PFSK-1 (cell line): Measurements from ENCODE around the gene RHOV.

Source experiments
- POLR2AphosphoS5 ChIP-seq: IDR thresholded peaks from 2 replicates; pipeline ENCODE4 v1.6.1; 2012; ENCODE audit warnings: low read depth, mild to moderate bottlenecking, control low read depth, low read length, moderate library complexity
- REST ChIP-seq, 2 experiments: IDR thresholded peaks; 2 replicates each; pipeline versions ENCODE4 v1.6.1 to v1.8.0; 2011 to 2012; ENCODE audit warnings: low read depth in 2 of 2, low read length in 2 of 2, control low read depth in 1 of 2, inconsistent platforms in 1 of 2, mild to moderate bottlenecking in 1 of 2, moderate library complexity in 1 of 2; ENCODE audit not compliant: insufficient read depth in 1 of 2
- SIN3A ChIP-seq: IDR thresholded peaks from 2 replicates; pipeline ENCODE4 v1.6.1; 2012; ENCODE audit warnings: mild to moderate bottlenecking, low read length, moderate library complexity, borderline replicate concordance; ENCODE audit not compliant: insufficient read depth
- TAF1 ChIP-seq: IDR thresholded peaks from 2 replicates; pipeline ENCODE4 v1.6.1; 2012; ENCODE audit warnings: low read length, control low read depth, borderline replicate concordance; ENCODE audit not compliant: insufficient read depth

GRCh38 chr15:40899536-40900207 lies 25.6 kb upstream of the RHOV start:
- TF ChIP-seq POLR2AphosphoS5 (no peak), TAF1 (no peak), REST (IDR thresholded peaks at IDR 0.05; ENCODE audit: insufficient read depth in 1 of 2, low read depth in 2 of 2, low read length in 2 of 2) (no peak), SIN3A (no peak)
